ENCODE measurements around the gene RASA1. TPM values are rescaled to one million over a fixed set of nuclear protein-coding genes. Genes with fewer than 3 reads are reported as not detected.
"Not testable (repeated sequence)": the region's sequence is repeated elsewhere in the genome, so short reads cannot be mapped to it uniquely, and the experiment has no call there.

RASA1 gene
- total RNA-seq (2014; rRNA removed; shearing (Covaris generic)) = 28.2 and 33.9 TPM in 2 replicates

DNA sequence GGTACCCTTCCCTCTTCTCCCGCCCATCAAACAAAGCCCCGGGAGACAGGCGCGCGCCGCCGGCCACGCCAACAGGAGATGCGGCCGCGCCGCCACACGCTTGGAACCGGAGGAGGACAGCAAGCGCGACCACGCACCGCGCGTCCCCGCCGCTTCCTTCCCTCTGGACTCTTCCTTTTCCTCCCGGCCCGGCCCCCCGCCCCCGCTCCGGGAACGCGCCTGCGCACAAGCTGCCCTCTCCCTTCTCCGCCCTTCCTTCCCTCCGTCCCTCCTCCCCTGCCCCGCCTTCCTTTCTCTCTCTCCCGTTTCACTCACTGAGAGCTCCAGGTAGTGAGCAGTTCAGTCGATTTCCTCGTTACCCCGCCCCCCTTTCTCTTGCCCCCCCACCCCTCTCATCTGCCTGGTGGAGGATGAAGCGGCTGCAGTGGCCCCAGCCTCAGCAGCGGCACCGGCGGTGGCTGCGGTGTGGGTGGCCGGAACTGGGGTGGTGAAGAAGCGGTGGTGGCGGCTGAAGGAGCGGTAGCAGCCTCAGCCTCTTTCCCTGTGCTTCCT is at the start of gene RASA1:
Gene RASA1, plus strand, starts transcription at position 310 of the 552 bp plus-strand sequence. CDS start 569 bp downstream, outside the sequence.
- peak; percentile 93 for DNase-seq (ENCODE audit: low spot score)

DNA sequence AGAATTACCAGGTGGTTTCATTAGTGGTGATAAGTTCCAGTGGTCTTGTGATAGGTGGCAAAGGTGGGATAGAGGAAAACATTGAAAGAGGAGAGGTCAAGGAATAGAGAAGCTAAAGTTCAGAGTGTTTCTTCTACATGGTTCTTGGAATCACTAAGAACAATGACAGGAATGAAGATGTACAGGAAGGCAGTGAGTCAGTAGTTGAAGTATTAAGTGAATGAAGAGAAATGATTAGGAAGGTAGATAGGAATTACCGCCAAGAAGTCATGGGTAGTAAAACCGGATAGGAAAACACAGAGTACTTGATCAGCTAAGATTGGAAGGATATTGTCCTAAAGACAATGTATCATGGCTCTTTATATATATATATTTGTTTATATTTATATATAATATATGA is 37.9 kb upstream of the RASA1 start:
- DNase-seq (ENCODE audit: low spot score) = no peak

DNA sequence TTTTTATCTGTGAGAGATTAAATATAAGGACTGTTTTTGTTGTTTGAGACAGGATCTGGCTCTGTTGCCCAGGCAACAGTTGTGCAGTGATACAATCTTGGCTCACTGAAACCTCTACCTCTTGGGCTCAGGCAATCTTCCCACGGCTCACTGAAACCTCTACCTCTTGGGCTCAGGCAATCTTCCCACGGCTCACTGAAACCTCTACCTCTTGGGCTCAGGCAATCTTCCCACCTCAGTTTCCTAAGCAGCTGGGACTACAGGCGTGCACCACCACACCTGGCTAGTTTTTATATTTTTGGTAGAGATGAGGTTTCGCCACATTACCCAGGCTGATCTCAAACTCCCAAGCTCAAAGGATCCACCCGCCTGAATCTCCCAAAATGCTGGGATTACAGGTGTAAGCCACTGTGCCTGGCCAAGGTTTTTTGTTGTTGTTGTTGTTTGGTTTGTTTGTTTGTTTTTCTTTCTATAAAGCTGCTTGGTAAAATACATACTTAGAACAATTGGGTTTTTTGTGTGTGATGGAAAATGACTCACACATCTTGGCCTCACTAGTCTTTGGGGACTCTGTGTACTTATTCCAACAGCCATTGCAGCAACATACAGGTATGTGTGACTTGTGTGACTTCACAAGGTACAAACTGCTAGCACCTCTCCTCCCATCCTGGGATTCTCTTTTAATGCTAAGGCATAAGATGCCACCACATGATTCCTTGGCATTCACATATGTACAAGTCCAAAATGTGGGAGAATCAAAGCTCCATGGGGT is 36.5 kb upstream of the RASA1 start:
- no peak for DNase-seq (ENCODE audit: low spot score)

DNA sequence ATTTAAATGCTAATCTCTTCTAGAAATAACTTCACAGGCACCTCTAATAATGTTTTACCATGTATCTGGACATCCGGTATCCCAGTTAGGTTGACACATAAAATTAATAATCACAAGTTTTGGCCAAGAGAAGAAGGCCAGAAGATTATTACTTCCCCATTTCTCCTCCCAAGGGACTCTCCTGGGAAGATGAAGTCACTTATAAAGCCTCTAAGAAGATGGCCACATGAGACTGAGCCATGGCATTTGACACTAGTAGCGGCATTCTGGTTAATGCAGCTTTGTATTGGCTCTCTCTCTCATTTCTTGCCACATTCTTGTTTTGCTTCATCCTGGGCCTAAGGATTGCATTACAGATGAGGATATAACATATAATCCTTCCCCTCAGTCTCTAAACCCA is 34.5 kb upstream of the RASA1 start:
- DNase-seq (ENCODE audit: low spot score) = no peak

DNA sequence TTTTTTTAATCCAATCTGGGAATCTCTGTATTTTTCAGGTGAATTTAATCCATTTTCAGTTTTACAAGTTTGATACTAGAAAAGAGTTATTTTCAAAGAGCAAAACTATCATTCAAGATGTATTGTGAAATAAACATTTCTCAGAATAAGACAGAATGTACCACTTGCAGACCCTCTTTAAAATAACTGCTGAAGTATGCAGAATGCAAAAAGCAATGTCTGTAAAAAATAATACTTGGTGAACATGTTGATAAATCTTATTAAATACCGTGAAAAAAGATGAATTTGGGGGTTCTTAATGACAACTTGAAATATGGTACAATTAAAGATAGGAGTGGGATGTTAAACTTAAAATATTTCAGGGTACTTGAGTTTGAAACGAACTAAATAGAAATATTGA is 26.1 kb upstream of the RASA1 start:
- DNase-seq (ENCODE audit: low spot score) = no peak

DNA sequence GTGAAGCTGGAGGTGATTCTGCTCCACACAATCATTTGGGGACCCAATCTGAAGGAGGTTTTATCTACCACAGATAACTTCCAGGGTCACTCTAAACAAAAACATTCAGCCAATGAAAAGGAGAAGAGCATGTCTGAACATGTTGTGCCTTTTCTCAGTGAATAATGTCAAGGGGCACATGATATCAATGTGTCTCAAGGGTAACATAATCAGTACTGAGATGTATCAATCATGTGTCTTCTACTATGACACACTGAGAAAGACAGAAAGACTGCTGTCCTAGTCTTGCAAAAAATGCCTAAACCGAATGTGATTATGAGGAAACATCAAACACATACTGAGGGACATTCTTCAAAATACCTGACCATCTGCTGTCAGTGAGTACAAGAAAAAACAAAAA is 25.4 kb upstream of the RASA1 start:
- no peak for DNase-seq (ENCODE audit: low spot score)

DNA sequence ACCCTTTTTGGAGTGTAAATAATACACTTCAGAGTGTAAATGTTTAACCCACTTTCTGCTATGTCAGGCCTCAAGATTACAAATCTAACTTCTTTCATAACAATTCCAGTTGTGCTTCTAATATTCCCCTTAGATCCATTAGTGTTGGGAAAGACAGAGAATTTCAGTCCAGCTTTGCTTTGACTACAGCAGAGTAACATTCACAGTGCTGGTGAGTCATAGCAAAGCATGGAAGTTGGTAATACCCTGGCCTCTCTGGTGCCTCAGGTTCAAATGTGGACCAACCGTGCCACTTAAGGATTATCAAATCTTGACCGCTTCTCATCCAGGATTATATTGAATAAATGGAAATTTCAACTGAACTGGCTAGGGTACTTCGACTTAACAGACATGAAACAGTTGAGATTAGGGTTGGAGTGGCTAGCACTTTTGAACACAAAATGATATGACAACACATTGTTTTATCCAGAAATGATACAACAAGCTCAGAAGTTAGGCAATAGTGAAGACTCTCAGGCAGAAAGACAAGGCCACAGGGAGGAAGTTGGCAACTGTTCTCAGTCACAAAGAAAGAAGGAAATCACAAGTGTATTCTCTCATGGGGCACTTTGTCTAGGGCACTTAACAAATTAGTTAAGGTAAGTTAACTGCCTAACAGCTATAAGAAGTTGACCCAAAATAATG is 24.4 kb upstream of the RASA1 start:
- DNase-seq (ENCODE audit: low spot score) = peak; percentile 5

DNA sequence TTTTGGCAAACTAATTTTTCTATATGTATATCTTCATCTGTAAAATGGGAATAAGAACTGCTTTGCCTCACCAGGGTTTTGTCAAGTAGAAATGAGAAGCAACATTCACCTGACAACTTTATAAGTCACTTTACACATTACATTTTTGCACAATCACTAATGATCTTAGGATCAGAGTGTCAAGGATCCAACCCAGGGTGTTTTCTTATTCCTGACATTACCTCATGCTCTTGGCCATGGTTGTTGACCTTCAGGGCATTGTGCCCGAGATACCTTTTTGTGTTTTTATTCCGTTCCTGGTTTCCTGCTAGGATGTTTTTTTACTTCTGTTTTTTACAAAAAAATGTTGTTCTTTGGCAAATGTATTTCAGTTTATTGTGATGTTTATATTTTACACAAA is 22.2 kb upstream of the RASA1 start:
- no peak for DNase-seq (ENCODE audit: low spot score)

DNA sequence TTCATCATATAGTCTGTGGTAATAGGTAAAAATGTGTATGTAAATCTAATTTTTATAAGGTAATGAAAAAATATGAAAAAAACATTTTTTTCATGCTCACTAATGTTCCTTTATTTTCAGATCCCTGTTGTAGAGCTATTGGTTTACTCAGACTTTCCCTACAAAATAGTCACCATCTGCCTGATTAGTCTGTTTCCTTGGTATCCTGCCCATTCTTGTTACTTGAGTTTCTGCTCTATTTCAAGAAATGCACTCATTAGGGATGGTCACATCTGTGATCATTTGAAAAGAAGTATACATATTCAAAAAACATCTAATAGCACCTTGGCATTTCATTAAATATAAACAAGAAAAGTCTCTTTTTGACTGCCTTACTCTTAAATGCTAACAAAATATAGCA is 21.6 kb upstream of the RASA1 start:
- DNase-seq (ENCODE audit: low spot score) = no peak

DNA sequence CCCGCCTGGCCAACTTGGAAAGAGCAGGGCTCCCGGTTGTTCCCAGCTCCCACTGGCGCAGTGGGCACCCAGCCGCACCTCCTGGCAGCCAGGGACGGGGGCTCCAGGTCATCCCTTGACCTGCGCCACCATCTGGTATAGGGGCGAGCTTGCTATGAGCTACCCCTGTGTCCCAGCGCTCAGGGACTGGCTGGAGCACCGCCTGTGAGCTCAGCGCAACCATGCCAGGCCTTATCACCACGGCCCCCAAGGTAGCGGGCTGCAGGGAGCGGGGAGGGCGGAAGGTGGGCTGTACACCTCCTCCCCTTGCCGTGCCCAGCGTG is 15.4 kb upstream of the RASA1 start:
- no peak for DNase-seq (ENCODE audit: low spot score)

DNA sequence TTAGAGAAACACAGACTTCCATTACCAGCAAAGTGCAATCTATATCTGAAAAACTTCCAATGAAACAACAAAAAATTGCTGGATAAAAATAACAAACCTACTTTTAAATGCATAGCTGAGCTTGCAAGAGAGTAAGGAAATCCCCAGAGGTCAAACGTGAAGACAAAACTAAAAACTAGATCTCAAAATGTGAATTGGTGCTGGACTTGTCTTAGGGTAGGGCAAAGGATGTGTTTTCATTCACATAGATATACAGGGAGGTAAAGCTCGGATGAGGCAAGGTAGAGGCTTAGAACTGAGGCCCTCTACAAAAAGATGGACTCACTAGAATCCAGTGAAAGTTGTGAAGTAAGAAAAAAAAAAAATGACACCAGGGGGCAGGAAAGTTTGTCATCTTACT is 13.6 kb upstream of the RASA1 start:
- DNase-seq (ENCODE audit: low spot score) = no peak

DNA sequence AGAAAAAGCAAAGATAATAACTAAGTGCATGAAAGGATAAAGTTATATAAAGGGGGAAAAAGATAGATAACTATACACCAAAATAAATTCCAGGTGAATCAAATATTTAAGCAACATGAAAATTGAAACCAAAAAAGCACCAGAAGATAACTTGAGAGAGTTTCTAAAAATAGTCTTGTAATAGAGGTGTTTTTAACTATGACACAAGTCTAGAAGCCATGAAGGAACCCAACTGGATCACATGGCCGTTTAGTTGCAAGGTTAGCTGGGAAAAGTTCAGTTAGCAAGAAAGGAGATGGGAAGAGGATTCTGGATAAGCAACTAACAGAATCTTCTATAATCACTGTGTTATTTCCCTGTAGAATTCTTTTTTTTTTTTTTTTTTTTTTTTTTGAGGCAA is 9.2 kb upstream of the RASA1 start:
- no peak for DNase-seq (ENCODE audit: low spot score)

DNA sequence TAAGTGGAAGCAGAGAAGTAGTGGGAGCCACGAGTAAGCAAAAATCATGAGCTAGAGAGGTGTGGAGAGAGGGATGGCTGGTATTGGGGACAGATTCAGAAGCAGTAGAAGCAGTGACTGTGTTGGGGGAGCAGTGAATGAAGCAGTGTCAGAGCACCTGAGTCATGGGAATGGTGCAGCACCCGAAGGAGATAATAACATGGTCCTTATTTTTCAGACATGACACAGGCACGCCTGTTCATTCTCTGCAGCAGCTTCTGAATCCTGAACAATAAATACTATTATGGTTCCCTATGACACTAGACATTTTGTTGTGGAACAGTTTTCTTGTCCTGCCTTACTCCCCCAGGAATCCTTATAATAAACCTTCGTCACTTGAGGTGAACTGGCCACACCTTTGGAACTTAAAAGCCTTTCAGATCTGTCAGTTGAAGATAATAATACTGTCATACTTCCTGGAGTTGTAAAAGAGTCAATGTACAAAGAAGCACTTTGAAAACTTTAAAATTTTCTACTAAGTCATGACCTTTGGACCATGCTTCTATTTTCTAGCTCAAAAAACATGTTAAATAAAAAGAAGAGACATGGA is 7.0 kb upstream of the RASA1 start:
- no peak for DNase-seq (ENCODE audit: low spot score)

DNA sequence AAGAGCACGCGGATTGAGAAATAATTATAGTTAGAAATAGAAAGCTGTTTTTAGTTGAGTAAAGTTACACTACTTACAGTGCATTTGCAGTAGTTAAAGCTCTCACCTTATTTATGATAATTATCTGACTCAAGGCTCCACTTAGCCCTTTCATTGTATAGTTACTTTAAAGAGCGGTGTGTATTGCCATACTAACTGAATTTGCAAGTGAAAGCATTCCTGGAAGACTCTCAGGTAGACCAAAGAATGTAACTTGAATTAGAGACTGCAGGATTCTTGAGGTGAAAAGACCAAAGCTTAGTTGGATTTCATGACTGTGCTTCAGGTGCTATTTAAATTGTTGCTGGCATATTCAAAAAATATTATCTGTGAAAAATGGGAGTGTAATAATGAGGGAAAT is 4.2 kb upstream of the RASA1 start:
- DNase-seq (ENCODE audit: low spot score) = no peak

DNA sequence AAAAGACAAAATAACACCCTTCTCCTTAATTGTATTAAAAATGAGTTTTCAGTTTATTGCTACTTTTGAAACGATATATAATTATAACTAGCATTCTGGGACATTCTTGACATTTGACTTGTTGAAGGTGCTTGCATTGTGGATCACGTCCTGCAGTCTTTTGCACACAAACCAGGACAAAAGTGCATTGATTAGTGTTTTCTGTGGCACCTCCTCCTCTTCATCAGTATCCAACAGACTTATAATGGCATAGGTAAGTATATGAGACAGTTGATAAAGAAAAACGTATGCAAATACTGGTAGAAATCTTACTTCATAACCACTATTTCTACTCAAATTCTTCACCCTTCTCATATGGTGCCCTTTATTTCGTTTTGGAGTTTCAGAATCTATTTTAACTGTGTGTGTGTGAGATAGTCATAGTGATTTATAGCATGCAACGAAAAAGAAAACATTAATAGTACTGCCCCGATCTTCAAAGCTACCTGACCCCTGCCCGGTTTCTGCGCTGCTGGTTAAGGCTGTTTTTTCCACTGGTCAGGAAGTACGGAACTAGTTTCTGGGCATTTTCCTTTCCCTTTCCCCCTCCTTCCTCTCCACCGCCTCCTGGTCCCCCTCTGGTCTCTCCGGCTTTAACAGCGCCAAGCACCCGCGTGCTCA is 639 bp upstream of the RASA1 start:
- DNase-seq (ENCODE audit: low spot score) = no peak

DNA sequence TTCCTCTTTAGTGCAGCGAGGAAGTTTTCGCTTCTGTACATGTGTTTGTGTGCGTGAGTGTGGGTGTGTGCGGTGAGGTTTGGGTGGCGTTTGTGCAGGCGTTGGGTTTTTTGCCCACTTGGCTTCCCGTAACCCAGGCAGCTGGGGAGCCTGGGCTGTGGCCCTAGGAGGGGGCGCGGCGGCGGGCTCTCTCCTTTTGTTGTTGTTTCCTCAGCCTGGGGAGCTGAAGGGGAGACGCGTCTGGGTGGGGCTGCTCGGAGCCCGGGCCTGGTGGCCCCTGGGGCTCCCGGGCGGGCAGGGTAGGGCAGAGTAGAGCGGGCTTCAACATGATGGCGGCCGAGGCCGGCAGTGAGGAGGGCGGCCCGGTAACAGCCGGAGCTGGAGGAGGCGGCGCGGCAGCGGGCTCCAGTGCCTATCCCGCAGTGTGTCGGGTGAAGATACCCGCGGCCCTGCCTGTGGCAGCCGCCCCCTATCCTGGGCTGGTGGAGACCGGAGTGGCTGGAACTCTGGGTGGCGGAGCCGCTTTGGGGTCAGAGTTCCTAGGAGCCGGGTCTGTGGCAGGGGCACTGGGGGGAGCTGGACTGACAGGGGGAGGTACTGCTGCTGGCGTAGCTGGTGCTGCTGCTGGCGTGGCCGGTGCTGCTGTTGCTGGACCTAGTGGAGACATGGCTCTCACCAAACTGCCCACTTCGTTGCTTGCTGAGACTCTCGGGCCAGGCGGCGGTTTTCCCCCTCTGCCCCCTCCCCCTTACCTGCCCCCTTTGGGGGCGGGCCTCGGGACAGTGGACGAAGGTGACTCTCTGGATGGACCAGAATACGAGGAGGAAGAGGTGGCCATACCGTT is 665 bp downstream of the RASA1 start:
- DNase-seq (ENCODE audit: low spot score) = peak; percentile 47

DNA sequence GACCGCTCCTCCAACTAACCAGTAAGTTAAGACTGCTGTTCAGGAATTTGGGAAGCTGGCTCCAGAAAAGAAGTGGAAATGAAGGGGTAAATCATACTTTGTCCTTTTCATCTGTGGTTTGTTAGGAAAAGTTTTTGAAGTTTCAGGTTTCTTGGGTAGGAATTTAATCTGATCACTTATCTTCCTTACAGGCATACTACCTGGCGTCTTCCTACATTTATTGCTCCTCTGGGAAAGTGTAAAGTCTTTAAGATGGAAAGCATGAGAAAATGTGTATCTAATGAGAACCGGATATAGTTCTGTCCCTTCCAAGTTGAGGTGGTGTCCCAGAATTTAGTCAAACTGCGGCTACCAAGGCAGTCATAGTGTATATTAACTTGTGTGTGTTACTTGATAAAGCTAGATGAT is 1.3 kb downstream of the RASA1 start:
- DNase-seq (ENCODE audit: low spot score) = no peak

DNA sequence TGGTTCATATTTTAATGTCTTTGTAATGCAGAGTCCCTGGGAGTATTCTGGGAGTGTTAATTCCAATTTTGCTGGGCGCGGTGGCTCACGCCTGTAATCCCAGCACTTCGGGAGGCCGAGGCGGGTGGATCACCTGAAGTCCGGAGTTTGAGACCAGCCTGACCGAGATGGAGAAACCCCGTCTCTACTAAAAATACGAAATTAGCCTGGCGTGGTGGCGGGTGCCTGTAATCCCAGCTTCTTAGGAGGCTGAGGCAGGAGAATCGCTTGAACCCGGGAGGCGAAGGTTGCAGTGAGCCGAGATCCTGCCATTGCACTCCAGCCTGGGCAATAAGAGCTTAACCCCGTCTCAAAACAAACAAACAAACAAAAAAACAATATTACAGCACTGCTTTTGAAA is 3.2 kb downstream of the RASA1 start:
- DNase-seq (ENCODE audit: low spot score) = not testable (repeated sequence)

DNA sequence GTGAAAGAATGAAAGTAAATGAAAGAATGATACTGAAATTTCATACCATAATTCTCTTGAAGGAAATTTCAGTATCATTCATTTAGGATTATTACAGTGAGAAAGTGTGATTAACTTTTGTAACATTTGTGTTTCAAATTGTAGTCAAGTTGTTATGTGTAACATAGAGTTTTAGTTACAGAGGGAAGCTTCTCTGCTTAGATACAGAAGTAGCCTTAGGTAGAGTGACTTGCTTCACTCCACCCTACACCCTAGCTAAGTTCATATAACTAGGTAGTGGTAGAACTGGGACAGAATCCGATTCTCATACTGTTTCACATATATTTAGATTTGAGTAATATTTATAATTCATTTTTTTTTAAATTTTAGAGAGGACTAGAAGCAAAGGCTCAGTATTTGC is 9.0 kb downstream of the RASA1 start:
- no peak for DNase-seq (ENCODE audit: low spot score)

DNA sequence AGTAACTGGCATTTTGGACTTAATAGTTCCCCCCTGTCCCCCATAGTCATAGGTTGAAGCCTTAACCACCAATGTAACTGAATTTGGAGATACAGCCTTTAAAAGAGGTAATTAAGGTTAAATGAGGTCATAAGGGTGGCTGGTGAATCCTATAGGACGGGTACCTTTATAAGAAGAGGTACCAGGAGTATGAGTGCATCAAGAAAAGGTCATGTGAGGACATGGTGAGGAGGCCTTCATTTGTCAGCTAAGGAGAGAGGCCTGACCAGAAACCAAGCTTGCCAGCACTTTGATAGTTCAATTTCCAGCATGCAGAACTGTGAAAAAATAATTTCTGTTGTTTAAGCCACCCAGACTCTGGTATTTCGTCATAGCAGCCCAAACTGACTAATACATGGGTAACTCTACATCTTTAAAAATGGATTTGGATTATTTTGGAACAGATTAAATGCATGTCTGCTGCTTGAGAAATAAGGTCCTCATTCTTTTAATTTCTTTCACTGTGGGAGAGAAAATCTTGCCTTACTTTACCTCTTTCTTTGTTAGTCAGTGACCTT is 9.7 kb downstream of the RASA1 start:
- DNase-seq (ENCODE audit: low spot score) = no peak

DNA sequence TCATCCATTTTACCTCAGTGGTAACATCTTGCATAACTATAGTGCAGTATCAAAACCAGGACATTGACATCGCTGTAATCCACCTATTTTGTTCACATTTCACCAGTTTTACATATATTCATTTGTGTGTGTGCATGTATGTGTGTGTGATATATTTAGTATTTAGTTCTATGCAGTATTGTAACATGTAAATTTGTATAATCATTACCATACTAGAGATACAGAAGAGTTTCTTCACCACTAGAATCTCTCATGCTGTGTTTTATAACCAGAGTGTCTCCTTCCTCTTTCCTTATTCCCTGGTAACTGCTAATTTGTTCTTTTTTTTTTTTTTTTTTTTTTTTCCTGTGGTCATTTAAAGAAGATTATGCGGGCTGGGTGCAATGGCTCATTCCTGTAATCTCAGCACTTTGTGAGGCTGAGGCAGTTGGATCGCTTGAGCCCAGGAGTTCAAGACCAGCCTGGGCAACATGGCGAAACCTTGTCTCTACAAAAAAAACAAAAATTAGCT is 11.0 kb downstream of the RASA1 start:
- no peak for DNase-seq (ENCODE audit: low spot score)

Measured in A172 (cell line).